Prostate gland (tissue), 2 donors: ENCODE data around the gene B3GAT1.

Experiments used
- CTCF ChIP-seq, 4 experiments: fragments of 200-600 bp in 2 of 4; fragments of 450-650 bp in 2 of 4; sonication (generic) in 2 of 4; IDR thresholded peaks; 1 replicate in 3 of 4; 2 replicates in 1 of 4; pipeline ENCODE4 v1.5.1; 2016 to 2019; ENCODE audit warnings: antibody characterized with exemption in 4 of 4, mild to moderate bottlenecking in 2 of 4, moderate library complexity in 2 of 4
- POLR2A ChIP-seq: fragments of 450-650 bp; IDR thresholded peaks from one replicate; pipeline ENCODE4 v1.6.1; 2016; ENCODE audit warnings: antibody characterized with exemption, mild to moderate bottlenecking
- POLR2AphosphoS5 ChIP-seq: sonication (generic); formaldehyde crosslinking; IDR thresholded peaks from one replicate; pipeline ENCODE4 v1.6.1; 2017; ENCODE audit warnings: antibody characterized with exemption

GRCh38 chr11:134405436-134405835 lies 6.6 kb downstream of the B3GAT1 start:
- TF ChIP-seq CTCF (IDR thresholded peaks at IDR 0.05), result no peak
- TF ChIP-seq POLR2A, result no peak
- TF ChIP-seq POLR2AphosphoS5, result no peak
